Stimulated activated CD8-positive, alpha-beta memory T cell treated with anti-CD3 and anti-CD28 coated beads, Interleukin-12 subunit alpha, Interleukin-12 subunit beta, amount 100 ng/mL, for 24 hours (primary cell): ENCODE data around the gene ZBTB2.

Experiments
- DNase-seq: peaks from one replicate; pipeline ENCODE4 v3.0.0-alpha.2; 2020; ENCODE audit errors: extremely low read depth

ZBTB2 gene

GRCh38 chr6:151391471-151392413 lies at the start of gene ZBTB2:
TSS of gene ZBTB2 (minus strand) at chr6:151391559. CDS start at chr6:151373637, 17,922 bp downstream.
- DNase-seq = peak; percentile 47

- no peak for DNase-seq
These were observed 49.6 kb upstream of the ZBTB2 start for GRCh38 chr6:151440930-151441329.

GRCh38 chr6:151440498-151440897 lies 49.1 kb upstream of the ZBTB2 start:
- DNase-seq = no peak

- DNase-seq = no peak
These were observed 46.0 kb upstream of the ZBTB2 start for GRCh38 chr6:151437401-151437800.

- no peak for DNase-seq
These were observed 45.4 kb upstream of the ZBTB2 start for GRCh38 chr6:151436802-151437201.

- DNase-seq = no peak
These were observed 44.9 kb upstream of the ZBTB2 start for GRCh38 chr6:151436300-151436699.

- DNase-seq = no peak
These were observed 43.0 kb upstream of the ZBTB2 start for GRCh38 chr6:151434369-151434768.

GRCh38 chr6:151432651-151433050 lies 41.3 kb upstream of the ZBTB2 start:
- no peak for DNase-seq

GRCh38 chr6:151431337-151431736 lies 40.0 kb upstream of the ZBTB2 start:
- DNase-seq = no peak

GRCh38 chr6:151430886-151431285 lies 39.5 kb upstream of the ZBTB2 start:
- DNase-seq = no peak

GRCh38 chr6:151428093-151428735 lies 36.9 kb upstream of the ZBTB2 start:
- DNase-seq = no peak

GRCh38 chr6:151425561-151425960 lies 34.2 kb upstream of the ZBTB2 start:
- no peak for DNase-seq

- no peak for DNase-seq
These were observed 31.6 kb upstream of the ZBTB2 start for GRCh38 chr6:151422981-151423380.

- DNase-seq = no peak
These were observed 26.1 kb upstream of the ZBTB2 start for GRCh38 chr6:151417477-151417876.

- no peak for DNase-seq
These were observed 23.4 kb upstream of the ZBTB2 start for GRCh38 chr6:151414641-151415260.

- DNase-seq = no peak
These were observed 22.2 kb upstream of the ZBTB2 start for GRCh38 chr6:151413372-151414145.

GRCh38 chr6:151412909-151413308 lies 21.6 kb upstream of the ZBTB2 start:
- DNase-seq = no peak

- DNase-seq = no peak
These were observed 18.3 kb upstream of the ZBTB2 start for GRCh38 chr6:151409679-151410078.

GRCh38 chr6:151409260-151409659 lies 17.9 kb upstream of the ZBTB2 start:
- DNase-seq = no peak

- no peak for DNase-seq
These were observed 17.5 kb upstream of the ZBTB2 start for GRCh38 chr6:151408858-151409257.

GRCh38 chr6:151403919-151404308 lies 12.6 kb upstream of the ZBTB2 start:
- DNase-seq = no peak

GRCh38 chr6:151402228-151402627 lies 10.9 kb upstream of the ZBTB2 start:
- DNase-seq = no peak
